Peyer's patch (tissue), 4 donors: Measurements from ENCODE around the gene STH. TPM values are rescaled to one million over a fixed set of nuclear protein-coding genes. Genes with fewer than 3 reads are reported as not detected.

Experiments
- DNase-seq, 3 donors: peaks; one replicate each; pipeline ENCODE4 v3.0.0-alpha.2; 2017 to 2019
- H3K27ac ChIP-seq, 4 donors: fragments of 200-600 bp; sonication (generic); one replicate each; pipeline ENCODE4 v1.5.1; 2016 to 2019
- H3K27me3 ChIP-seq, 2 donors: fragments of 200-600 bp; sonication (generic); one replicate each; pipeline ENCODE4 v1.5.1; 2019
- H3K36me3 ChIP-seq, 3 donors: fragments of 200-600 bp; sonication (generic); one replicate each; pipeline ENCODE4 v1.5.1; 2016 to 2019
- H3K4me1 ChIP-seq, 4 donors: fragments of 200-600 bp; sonication (generic); one replicate each; pipeline ENCODE4 v1.5.1; 2016 to 2019
- H3K4me3 ChIP-seq, 4 donors: fragments of 200-600 bp; sonication (generic); 1 replicate in 3 of 4; 2 replicates in 1 of 4; pipeline ENCODE4 v1.5.1; 2016 to 2019; ENCODE audit warnings: mild to moderate bottlenecking in 1 of 4
- H3K9me3 ChIP-seq, 4 donors: fragments of 200-600 bp; sonication (generic); one replicate each; pipeline ENCODE4 v1.5.1; 2016 to 2019; ENCODE audit warnings: mild to moderate bottlenecking in 1 of 4
- POLR2A ChIP-seq, 2 donors: fragments of 450-650 bp; IDR thresholded peaks; one replicate each; pipeline ENCODE4 v1.5.1; 2017; ENCODE audit warnings: antibody characterized with exemption in 2 of 2, mild to moderate bottlenecking in 2 of 2, moderate library complexity in 2 of 2
- total RNA-seq, 4 donors: library from RNA; depleted of rRNA; stranded (reverse); fragments of >200 nt; gene quantifications; one replicate each; pipeline ENCODE4 v1.1.0, GENCODE V29; 2016
- TF ChIP-seq, protein P1 (sequence below), 6 experiments: fragments of 450-650 bp in 4 of 6; fragments of 200-600 bp in 2 of 6; sonication (generic) in 1 of 6; IDR thresholded peaks; one replicate each; pipeline ENCODE4 v1.5.1; 2017 to 2019; ENCODE audit warnings: antibody characterized with exemption in 6 of 6, mild to moderate bottlenecking in 3 of 6, moderate library complexity in 1 of 6

STH gene
- total RNA-seq, 4 donors from 2014 or later = not detected

DNA sequence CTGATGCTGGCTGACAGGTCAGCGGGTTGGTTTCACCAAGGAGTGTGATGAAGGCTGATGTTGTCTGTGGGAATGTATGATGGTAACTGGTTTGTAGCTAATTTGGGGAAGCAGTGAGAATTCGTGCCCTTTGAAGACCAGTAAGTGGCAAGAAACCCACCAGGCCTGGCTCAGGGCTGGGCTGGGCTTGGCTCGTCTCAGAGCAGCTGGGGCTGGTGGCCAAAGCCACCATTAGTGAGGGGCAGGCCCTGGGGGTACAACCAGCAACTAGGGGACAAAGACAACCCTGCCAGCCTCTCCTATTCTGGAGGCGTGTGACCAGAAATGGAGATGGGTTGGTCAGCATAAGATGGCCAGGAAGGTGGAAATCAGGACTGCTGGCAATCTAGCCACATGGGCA, 13.0 kb upstream of the STH start:
- Histone ChIP-seq H3K27me3 (no peaks in the 10 kb centered on the region), H3K4me3 (no peak overlapping the region), H3K27ac (no peak overlapping the region), H3K4me1 (no peaks in the 10 kb centered on the region), H3K36me3 (no peaks in the 10 kb centered on the region), H3K9me3 (no peaks in the 10 kb centered on the region)
- no peak for DNase-seq
- TF ChIP-seq POLR2A (IDR thresholded peaks at IDR 0.05) = no peak
- TF ChIP-seq, protein P1, sequence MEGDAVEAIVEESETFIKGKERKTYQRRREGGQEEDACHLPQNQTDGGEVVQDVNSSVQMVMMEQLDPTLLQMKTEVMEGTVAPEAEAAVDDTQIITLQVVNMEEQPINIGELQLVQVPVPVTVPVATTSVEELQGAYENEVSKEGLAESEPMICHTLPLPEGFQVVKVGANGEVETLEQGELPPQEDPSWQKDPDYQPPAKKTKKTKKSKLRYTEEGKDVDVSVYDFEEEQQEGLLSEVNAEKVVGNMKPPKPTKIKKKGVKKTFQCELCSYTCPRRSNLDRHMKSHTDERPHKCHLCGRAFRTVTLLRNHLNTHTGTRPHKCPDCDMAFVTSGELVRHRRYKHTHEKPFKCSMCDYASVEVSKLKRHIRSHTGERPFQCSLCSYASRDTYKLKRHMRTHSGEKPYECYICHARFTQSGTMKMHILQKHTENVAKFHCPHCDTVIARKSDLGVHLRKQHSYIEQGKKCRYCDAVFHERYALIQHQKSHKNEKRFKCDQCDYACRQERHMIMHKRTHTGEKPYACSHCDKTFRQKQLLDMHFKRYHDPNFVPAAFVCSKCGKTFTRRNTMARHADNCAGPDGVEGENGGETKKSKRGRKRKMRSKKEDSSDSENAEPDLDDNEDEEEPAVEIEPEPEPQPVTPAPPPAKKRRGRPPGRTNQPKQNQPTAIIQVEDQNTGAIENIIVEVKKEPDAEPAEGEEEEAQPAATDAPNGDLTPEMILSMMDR (IDR thresholded peaks at IDR 0.05) = no peak

DNA sequence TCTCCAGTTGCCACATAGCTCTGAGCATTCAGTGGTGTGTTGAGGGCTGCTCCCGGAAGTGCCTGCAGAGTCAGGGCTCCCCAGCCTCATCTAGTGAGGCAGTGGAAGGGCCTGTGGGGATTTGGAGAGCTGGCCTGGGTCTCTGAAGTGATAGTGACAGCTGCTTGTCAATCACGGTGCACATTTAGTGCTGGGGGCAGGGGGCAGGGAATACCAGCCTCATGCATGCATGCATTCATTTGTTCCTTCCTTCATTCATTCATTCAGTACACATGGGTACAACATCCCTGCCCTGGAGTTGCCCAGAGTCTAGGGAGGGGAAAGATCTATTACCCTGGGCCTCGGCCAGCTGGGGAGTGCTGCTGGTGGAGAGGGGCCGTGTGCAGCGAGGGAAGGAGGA, 11.3 kb upstream of the STH start:
- H3K4me3 ChIP-seq = no peak overlapping the region
- no peaks in the 10 kb centered on the region for H3K27me3 ChIP-seq
- no peaks in the 10 kb centered on the region for H3K36me3 ChIP-seq
- no peaks in the 10 kb centered on the region for H3K9me3 ChIP-seq
- TF ChIP-seq, protein P1 (IDR thresholded peaks at IDR 0.05) = no peak
- TF ChIP-seq POLR2A (IDR thresholded peaks at IDR 0.05) = no peak
- H3K27ac ChIP-seq = no peak overlapping the region
- H3K4me1 ChIP-seq = no peaks in the 10 kb centered on the region
- DNase-seq = no peak

DNA sequence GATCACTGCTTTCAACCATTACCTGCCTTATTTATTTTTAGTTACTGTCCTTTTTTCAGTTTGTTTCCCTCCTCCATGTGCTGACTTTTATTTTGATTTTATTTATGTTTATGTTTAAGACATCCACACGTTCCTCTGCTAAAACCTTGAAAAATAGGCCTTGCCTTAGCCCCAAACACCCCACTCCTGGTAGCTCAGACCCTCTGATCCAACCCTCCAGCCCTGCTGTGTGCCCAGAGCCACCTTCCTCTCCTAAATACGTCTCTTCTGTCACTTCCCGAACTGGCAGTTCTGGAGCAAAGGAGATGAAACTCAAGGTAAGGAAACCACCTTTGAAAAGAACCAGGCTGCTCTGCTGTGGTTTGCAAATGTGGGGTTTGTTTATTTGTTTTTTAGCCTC, 9.3 kb upstream of the STH start:
- H3K4me3 ChIP-seq = no peak overlapping the region
- H3K27me3 ChIP-seq = no peaks in the 10 kb centered on the region
- no peak for DNase-seq
- H3K4me1 ChIP-seq = no peaks in the 10 kb centered on the region
- no peak for TF ChIP-seq POLR2A (IDR thresholded peaks at IDR 0.05)
- TF ChIP-seq, protein P1 (IDR thresholded peaks at IDR 0.05) = no peak
- no peaks in the 10 kb centered on the region for H3K9me3 ChIP-seq
- no peaks in the 10 kb centered on the region for H3K36me3 ChIP-seq
- H3K27ac ChIP-seq = no peak overlapping the region

DNA sequence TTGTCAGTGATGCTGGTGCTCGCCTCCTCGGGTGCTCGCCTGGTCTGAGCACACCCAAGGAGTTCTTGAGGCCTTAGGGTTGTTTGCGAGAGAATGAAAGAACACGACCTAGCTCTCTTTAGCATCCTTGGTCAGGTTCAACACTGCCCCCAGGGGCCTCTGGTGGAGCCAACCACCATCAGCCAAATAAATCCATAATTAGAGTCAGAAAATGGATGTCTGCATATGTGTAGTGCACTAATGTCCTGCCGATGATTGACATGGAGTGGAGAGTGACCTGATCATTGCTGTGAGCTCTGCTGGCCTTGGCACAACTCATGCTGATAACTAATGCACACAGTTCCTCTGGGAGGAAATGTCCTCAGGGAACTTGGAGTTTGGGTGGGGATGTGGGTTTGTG, 8.2 kb upstream of the STH start:
- Histone ChIP-seq H3K4me1 (no peaks in the 10 kb centered on the region), H3K4me3 (no peak overlapping the region)
- no peak for TF ChIP-seq POLR2A (IDR thresholded peaks at IDR 0.05)
- TF ChIP-seq, protein P1 (IDR thresholded peaks at IDR 0.05) = no peak

DNA sequence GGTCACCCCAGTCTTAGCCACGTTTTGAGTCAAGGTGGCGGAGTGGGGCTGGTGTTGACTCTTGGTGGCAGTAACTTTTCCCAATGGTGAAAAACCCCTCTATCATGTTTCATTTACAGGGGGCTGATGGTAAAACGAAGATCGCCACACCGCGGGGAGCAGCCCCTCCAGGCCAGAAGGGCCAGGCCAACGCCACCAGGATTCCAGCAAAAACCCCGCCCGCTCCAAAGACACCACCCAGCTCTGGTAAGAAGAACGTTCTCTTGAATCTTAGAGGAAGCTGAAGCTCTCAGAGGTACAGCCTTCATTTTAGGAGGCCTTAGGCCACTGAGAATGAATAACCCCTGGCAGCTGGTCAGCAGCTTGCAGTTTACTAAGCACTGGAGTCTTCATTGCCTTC, 7.7 kb upstream of the STH start:
- Histone ChIP-seq H3K27ac (no peak overlapping the region), H3K4me3 (no peak overlapping the region), H3K36me3 (no peaks in the 10 kb centered on the region), H3K4me1 (no peaks in the 10 kb centered on the region), H3K9me3 (no peaks in the 10 kb centered on the region), H3K27me3 (no peaks in the 10 kb centered on the region)
- no peak for TF ChIP-seq POLR2A (IDR thresholded peaks at IDR 0.05)
- TF ChIP-seq, protein P1 (IDR thresholded peaks at IDR 0.05) = no peak
- no peak for DNase-seq

More for the DNA sequence above, 8.2 kb upstream of the STH start:
- Histone ChIP-seq H3K36me3 (no peaks in the 10 kb centered on the region), H3K27me3 (no peaks in the 10 kb centered on the region), H3K27ac (no peak overlapping the region), H3K9me3 (no peaks in the 10 kb centered on the region)
- no peak for DNase-seq

DNA sequence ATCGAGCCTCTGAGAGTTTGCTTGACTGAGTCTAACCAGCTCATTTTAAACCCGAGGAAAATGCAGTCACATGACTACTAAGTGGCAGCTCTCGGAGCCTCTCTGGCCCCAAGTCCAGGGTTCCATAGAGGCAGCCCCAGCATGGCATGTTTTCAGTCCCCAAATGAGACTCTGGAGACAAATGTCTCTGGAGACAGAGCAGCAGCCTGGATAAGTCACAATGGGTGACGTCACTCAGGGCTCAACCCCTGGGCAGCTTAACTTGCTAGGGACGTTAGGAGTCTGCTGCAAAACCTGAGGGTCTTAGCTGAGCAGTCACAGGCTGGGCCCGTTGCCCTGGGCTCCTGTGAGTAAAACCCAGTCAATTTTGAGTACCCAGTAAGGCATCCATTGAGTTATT, 6.9 kb upstream of the STH start:
- H3K27ac ChIP-seq = no peak overlapping the region

More for the DNA sequence above, 6.9 kb upstream of the STH start:
- no peaks in the 10 kb centered on the region for H3K9me3 ChIP-seq
- H3K27me3 ChIP-seq = no peaks in the 10 kb centered on the region
- TF ChIP-seq, protein P1 (IDR thresholded peaks at IDR 0.05) = no peak
- no peak for TF ChIP-seq POLR2A (IDR thresholded peaks at IDR 0.05)
- DNase-seq = no peak
- H3K36me3 ChIP-seq = no peaks in the 10 kb centered on the region
- no peak overlapping the region for H3K4me3 ChIP-seq
- H3K4me1 ChIP-seq = no peaks in the 10 kb centered on the region
